Kidney (tissue), 14 donors: ENCODE results near the gene SHFL. TPM values are rescaled to one million over a fixed set of nuclear protein-coding genes. Genes with fewer than 3 reads are reported as not detected.

Source experiments
- DNase-seq, 5 donors: peaks; one replicate each; pipeline ENCODE4 v3.0.0-alpha.2; 2013 to 2020
- FAIRE-seq: peaks from 2 replicates; lab custom pipeline; 2012; peaks lifted over from hg19 to GRCh38; lab: Jason Lieb, UNC
- H3K27ac ChIP-seq, 2 donors: one replicate each; pipeline ENCODE4 v1.7.0; 2013; ENCODE audit warnings: low read depth in 2 of 2, low read length in 2 of 2, inconsistent platforms in 1 of 2
- H3K27me3 ChIP-seq: one replicate; pipeline ENCODE4 v1.7.1; 2013; ENCODE audit warnings: low read length, inconsistent platforms; ENCODE audit not compliant: control insufficient read depth, insufficient read depth
- H3K36me3 ChIP-seq, 3 donors: one replicate each; pipeline versions ENCODE4 v1.7.0 to v1.7.1; 2013; ENCODE audit warnings: low read length in 3 of 3, control low read depth in 1 of 3, inconsistent platforms in 1 of 3; ENCODE audit not compliant: insufficient read depth in 3 of 3, control insufficient read depth in 2 of 3
- H3K4me1 ChIP-seq, 3 donors: one replicate each; pipeline versions ENCODE4 v1.7.0 to v1.7.1; 2013; ENCODE audit warnings: low read length in 3 of 3, inconsistent platforms in 1 of 3, low read depth in 1 of 3; ENCODE audit not compliant: control insufficient read depth in 2 of 3, insufficient read depth in 2 of 3
- H3K4me3 ChIP-seq, 3 donors: one replicate each; pipeline versions ENCODE4 v1.7.0 to v1.8.1; 2013; ENCODE audit warnings: low read length in 3 of 3, control low read depth in 1 of 3, inconsistent platforms in 1 of 3
- H3K9ac ChIP-seq, 3 donors: one replicate each; pipeline versions ENCODE4 v1.7.0 to v1.7.1; 2013; ENCODE audit warnings: low read length in 3 of 3, control low read depth in 1 of 3, inconsistent platforms in 1 of 3
- H3K9me3 ChIP-seq, 3 donors: one replicate each; pipeline versions ENCODE4 v1.7.0 to v1.7.1; 2013; ENCODE audit warnings: low read length in 3 of 3, control low read depth in 1 of 3, inconsistent platforms in 1 of 3; ENCODE audit not compliant: control insufficient read depth in 2 of 3, insufficient read depth in 1 of 3
- CTCF ChIP-seq: IDR thresholded peaks from 3 replicates; pipeline ENCODE4 v1.5.1; 2012; ENCODE audit warnings: mild to moderate bottlenecking, moderate library complexity, borderline replicate concordance; ENCODE audit not compliant: insufficient read depth; ENCODE audit errors: extremely low read depth
- intact Hi-C: fragments of 100-400 bp; cut with DNase I; formaldehyde crosslinking; loops from one replicate; pipeline ENCODE4 v1.11.1; 2022
- microRNA-seq: library from miRNA; unstranded; fragments of <30 nt; microRNA quantifications from one replicate; pipeline ENCODE4 v1.2.0, GENCODE V29; 2020
- polyA plus RNA-seq: library from polyadenylated mRNA; stranded (reverse); fragments of 350-450 nt; fragmentation: Illumina TruSeq; extraction: RNeasy Lipid Tissue Mini Kit (QIAGEN cat#74804); gene quantifications from one replicate; pipeline ENCODE4 v1.2.3, GENCODE V29; 2014; ENCODE audit warnings: low read depth, low replicate concordance; ENCODE audit not compliant: insufficient read depth
- total RNA-seq: library from RNA; stranded (reverse); fragmentation: NEBNext Ultra II Directional; extraction: Animal tissue kit (Norgen Biotek cat#: 25700); gene quantifications from one replicate; pipeline ENCODE4 v1.2.1, GENCODE V29; 2021
- donor health status: control.
- donor health status: control.
- donor health status: control.
- donor health status: control.
- donor health status: control.
- donor health status: DM: yes; HTN: yes; CAD: no.
- donor health status: Normal renal cell carcinoma (clear cell type).

The SHFL gene
- total and polyA plus RNA-seq, 2 donors from 2014 or later = 36.4 to 42.5 TPM

GRCh38 chr19:10139952-10140351, 53.8 kb downstream of the SHFL start:
- Histone ChIP-seq H3K4me1 (no peaks in the 10 kb centered on the region), H3K4me3 (no peak overlapping the region), H3K9me3 (no peaks in the 10 kb centered on the region), H3K27ac (no peak overlapping the region), H3K36me3 (peaks cover 2 to 39% (median 8%) of the 10 kb centered on the region in 3 donors), H3K27me3 (no peaks in the 10 kb centered on the region), H3K9ac (no peak overlapping the region)
- DNase-seq = no peak
- no peak for TF ChIP-seq CTCF
- intact Hi-C loops = no loop called here
- no peak for FAIRE-seq

GRCh38 chr19:10141479-10141878, 55.4 kb downstream of the SHFL start:
- no peak overlapping the region for H3K4me3 ChIP-seq
- no peaks in the 10 kb centered on the region for H3K4me1 ChIP-seq
- H3K27me3 ChIP-seq = no peaks in the 10 kb centered on the region
- FAIRE-seq (no peak), DNase-seq (no peak)
- H3K9me3 ChIP-seq = no peaks in the 10 kb centered on the region
- intact Hi-C loops = no loop called here
- no peak overlapping the region for H3K9ac ChIP-seq
- peaks cover 5 to 51% (median 19%) of the 10 kb centered on the region in 3 donors for H3K36me3 ChIP-seq
- H3K27ac ChIP-seq = no peak overlapping the region
- no peak for TF ChIP-seq CTCF

GRCh38 chr19:10141973-10142372, 55.9 kb downstream of the SHFL start:
- H3K36me3 ChIP-seq = peaks cover 5 to 48% (median 21%) of the 10 kb centered on the region in 3 donors
- H3K4me1 ChIP-seq = no peaks in the 10 kb centered on the region
- H3K4me3 ChIP-seq = no peak overlapping the region
- H3K9me3 ChIP-seq = no peaks in the 10 kb centered on the region
- no peak overlapping the region for H3K9ac ChIP-seq
- H3K27me3 ChIP-seq = no peaks in the 10 kb centered on the region
- intact Hi-C loops = no loop called here
- TF ChIP-seq CTCF = no peak
- FAIRE-seq = no peak
- H3K27ac ChIP-seq = no peak overlapping the region
- no peak for DNase-seq

Small RNAs within 50 kb of the gene (microRNA-seq; reads per million reads assigned to microRNA genes)
- not detected for gene MIR5589

Other genes starting within 250 kb of the SHFL start
- 2.1 TPM for gene OLFM2, start 149.8 kb upstream of the SHFL start, total RNA-seq
- 5.4 TPM for gene OLFM2, start 149.8 kb upstream of the SHFL start, polyA plus RNA-seq
- 5.1 TPM for gene COL5A3, start 75.8 kb upstream of the SHFL start, total RNA-seq
- 0.97 TPM for gene COL5A3, start 75.8 kb upstream of the SHFL start, polyA plus RNA-seq
- gene RDH8, start 72.8 kb upstream of the SHFL start, total RNA-seq = not detected
- not detected for gene RDH8, start 72.8 kb upstream of the SHFL start, polyA plus RNA-seq
- 0.35 TPM for gene ANGPTL6, start 16.4 kb downstream of the SHFL start, total RNA-seq
- 0.37 TPM for gene ANGPTL6, start 16.4 kb downstream of the SHFL start, polyA plus RNA-seq
- 43.2 TPM for gene PPAN, start 20.0 kb downstream of the SHFL start, total RNA-seq
- gene PPAN, start 20.0 kb downstream of the SHFL start, polyA plus RNA-seq = 25.2 TPM
- gene P2RY11, start 25.4 kb downstream of the SHFL start, total RNA-seq = 17.3 TPM
- gene P2RY11, start 25.4 kb downstream of the SHFL start, polyA plus RNA-seq = 3.7 TPM
- 172 TPM for gene EIF3G, start 33.6 kb downstream of the SHFL start, total RNA-seq
- 212 TPM for gene EIF3G, start 33.6 kb downstream of the SHFL start, polyA plus RNA-seq
- 64.6 TPM for gene DNMT1, start 108.6 kb downstream of the SHFL start, total RNA-seq
- 15.3 TPM for gene DNMT1, start 108.6 kb downstream of the SHFL start, polyA plus RNA-seq
- 6.3 TPM for gene S1PR2, start 145.0 kb downstream of the SHFL start, total RNA-seq
- gene S1PR2, start 145.0 kb downstream of the SHFL start, polyA plus RNA-seq = 1.5 TPM
- 44.8 TPM for gene MRPL4, start 165.9 kb downstream of the SHFL start, total RNA-seq
- 102 TPM for gene MRPL4, start 165.9 kb downstream of the SHFL start, polyA plus RNA-seq
- gene ICAM1, start 184.8 kb downstream of the SHFL start, total RNA-seq = 50.3 TPM
- 16.3 TPM for gene ICAM1, start 184.8 kb downstream of the SHFL start, polyA plus RNA-seq
- gene ICAM4, start 200.6 kb downstream of the SHFL start, total RNA-seq = 0.85 TPM
- 1.1 TPM for gene ICAM4, start 200.6 kb downstream of the SHFL start, polyA plus RNA-seq
- 2.9 TPM for gene ICAM5, start 203.6 kb downstream of the SHFL start, total RNA-seq
- gene ICAM5, start 203.6 kb downstream of the SHFL start, polyA plus RNA-seq = 0.34 TPM
- 4.6 TPM for gene ZGLP1, start 223.5 kb downstream of the SHFL start, total RNA-seq
- 5.5 TPM for gene ZGLP1, start 223.5 kb downstream of the SHFL start, polyA plus RNA-seq
- gene FDX2, start 229.7 kb downstream of the SHFL start, total RNA-seq = 20.1 TPM
- gene FDX2, start 229.7 kb downstream of the SHFL start, polyA plus RNA-seq = 88.4 TPM
- gene RAVER1, start 247.2 kb downstream of the SHFL start, total RNA-seq = 38.4 TPM
- 9.1 TPM for gene RAVER1, start 247.2 kb downstream of the SHFL start, polyA plus RNA-seq